Measurements from ENCODE around the gene RAB35.

The RAB35 gene

DNA sequence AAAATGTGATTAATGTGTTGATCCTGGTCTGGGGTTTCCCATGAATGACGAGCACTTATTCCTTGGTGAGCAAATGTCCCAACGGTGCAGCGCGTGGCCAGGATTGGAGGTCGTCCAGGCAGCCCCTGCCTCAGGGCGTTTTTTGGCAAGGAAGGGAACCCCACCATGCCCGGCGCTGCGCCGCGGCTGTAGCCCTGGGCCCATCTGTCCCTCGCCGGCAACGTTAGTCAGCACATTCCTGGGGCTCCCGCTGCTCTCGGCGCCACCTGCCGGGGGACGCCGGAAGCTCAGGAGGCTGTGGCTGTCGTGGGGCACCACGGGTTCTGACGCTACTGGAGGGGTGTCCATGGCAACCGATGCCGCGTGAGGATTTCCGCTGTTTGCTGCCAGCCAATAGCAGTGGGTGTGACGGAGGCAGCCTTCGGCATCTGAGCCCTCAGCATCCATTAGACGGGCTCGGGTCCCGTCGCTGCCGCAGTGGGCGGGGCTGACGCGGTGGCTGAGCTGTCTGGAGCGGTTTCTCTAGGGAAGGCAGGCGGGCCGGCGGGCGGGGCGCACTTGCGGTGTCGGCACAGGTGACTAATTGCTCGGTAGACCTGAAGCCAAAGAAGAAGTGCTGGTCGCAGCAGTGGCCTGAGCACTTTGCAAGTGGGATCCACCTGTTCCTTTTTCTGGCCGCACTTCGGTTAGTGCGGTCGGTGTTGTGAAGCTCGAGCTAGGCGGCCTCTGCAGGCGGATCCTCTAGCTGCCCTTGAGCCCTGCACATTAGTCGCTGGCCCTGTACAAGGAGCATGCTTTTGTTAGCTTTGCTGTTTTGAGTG lies 29.5 kb downstream of the RAB35 start:
- peak; percentile 99 to 100 for DNase-seq (ENCODE audit: low read depth in 2 of 2)

DNA sequence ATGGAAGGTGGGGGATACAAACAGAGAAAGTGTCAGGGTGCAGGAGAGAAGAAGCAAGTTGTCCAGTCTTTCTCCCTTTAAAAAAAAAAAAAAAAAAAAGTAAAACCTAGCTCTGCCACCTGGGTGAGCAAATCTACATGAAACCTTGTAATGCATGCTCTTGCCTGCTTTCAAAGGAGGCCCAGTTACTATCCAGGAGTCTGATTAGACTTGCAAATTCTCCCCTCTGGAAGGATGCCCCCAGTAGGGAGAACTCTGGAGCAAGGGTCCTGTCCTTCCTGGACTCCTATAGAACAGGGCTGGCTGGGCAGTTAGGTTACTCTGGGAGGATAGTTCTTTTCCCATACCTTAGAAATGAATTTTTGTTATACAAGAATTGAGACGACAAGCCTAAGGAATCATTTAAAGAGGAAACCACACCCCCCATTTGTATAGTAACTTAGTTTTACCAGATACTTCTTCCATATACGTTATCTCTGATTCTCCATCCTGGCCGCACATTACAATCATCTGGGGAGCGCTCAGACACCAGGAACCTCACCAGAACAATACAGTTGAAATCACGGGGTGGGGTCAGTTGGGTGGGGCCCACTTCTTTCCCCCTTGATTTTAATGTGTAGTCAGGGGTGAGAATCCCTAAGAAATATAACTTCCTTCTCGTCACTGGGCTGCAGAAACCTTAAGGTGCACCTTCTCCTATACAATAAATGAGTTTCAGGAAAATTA lies 30.5 kb downstream of the RAB35 start:
- no peak for DNase-seq (ENCODE audit: low read depth in 2 of 2)

DNA sequence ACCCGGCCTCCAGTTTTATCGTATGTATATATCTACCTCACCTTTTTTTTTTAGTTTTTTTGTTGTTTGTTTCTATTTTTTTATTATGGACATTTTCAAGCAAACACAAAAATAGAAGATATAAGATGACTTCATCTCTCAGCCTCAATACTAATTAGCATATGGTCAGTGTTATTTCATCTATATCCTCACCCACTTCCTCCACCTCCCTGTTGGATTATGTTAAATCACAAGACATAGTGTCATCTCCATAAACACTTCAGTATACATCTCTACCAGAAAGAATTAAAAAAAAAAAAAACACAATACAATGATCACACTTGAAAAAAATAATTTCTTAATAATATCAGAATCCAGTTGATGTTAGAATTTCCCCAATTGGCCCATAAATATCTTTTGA lies 34.9 kb downstream of the RAB35 start:
- no peak for DNase-seq (ENCODE audit: low read depth in 2 of 2)

DNA sequence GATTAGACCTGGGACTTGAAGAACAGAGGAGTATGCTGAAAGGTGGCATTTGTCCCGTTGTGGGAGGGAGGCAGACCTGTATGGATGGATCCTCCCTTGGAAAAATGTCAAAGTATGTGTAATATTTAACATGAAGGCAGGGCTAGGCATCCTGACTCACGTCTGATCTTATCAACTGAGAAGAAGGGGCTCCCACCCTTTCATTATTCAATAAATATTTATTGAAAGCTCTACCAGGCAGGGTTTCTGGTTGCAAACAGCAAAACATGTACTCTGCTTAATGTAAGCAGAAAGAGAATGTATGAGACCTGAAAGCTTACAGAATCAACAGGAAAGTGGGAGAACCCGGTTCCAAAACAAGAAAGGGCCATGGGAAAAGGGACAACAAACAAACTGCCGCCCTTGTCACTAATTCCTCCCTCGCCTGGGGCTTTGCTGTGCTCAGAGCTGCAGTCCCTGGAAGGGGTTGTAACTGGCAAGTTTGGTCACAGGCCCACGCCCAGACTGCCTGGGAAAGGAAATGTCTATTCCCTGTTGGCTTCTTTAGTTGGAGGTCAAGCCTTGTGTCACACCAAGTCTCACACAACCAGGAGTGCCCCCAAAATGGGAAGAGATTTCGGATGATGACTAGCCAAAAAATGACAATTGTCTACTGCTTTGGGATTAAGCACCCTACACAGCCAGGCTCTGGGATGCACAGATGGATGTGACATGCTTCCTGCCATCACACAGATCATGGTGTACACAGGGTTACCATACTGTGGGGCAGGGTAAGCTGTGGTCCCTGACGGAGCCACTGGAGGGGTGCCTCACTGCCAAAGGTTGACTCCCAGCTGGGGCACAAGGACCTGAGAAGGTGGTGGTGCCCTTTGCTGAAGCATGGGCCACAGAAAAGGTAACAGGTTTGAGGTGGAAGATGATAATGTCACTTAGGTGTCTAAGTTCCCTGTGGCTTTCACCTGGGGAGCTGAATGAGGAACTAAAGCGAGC lies 36.8 kb downstream of the RAB35 start:
- no peak for DNase-seq (ENCODE audit: low read depth in 2 of 2)

DNA sequence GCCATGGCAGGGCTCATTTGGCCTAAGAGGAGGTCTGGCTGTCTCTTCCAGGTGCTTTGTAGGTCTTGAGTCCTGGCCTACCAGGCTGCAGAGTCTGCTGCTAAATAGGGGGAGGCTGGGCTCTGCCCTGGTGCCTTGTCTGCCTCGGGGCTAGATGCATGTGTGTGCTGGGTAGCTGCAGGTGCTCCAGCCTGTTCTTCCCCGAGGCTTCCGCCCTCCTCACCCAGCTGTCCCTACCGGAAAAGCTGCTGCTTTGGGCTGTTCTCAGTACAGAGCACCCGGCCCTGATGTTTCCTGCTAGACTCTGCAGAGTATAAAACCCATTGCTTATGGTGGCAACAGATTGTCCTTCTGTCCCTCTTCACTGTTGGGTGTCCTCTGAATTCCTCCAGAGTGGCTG lies 37.7 kb downstream of the RAB35 start:
- DNase-seq (ENCODE audit: low read depth in 2 of 2) = no peak

DNA sequence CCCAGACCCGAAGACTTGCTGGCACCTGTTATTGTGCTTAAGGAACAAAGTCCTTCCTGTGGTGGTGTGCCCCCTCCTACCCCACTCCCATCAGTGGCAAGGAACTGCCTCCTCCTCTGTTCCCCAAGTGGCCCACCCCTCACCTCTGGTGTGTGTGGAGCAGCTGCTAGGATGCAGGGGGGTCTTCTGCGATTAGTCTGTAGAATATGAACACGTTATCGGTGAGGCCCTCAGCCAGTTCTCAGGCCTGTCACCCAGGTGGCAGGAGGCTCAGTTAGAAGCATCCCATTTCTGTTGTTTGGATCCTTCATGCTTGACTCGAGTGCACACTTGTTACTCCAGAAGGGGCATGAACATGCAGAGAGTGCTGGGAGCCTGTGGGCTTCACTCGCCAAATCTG lies 39.3 kb downstream of the RAB35 start:
- no peak for DNase-seq (ENCODE audit: low read depth in 2 of 2)

DNA sequence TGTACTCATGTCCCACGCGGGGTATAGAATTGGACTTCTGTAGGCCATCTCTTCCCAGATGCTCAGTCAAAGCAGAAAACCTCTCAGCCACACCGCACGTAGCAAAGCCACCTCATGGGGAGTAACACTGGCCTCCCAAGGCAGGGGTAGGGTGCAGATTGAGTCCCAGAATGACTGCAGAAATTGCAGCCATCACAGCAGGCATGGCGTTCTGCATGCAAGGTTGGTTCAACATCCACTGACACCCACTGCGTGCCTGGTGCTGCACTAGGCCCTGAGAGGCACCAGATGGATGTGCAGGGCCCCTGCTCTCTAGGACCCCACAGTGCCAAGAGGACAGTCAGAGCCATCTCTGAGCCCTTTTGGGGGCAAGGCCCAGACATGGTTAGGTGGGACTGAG lies 39.9 kb downstream of the RAB35 start:
- DNase-seq (ENCODE audit: low read depth in 2 of 2) = no peak

DNA sequence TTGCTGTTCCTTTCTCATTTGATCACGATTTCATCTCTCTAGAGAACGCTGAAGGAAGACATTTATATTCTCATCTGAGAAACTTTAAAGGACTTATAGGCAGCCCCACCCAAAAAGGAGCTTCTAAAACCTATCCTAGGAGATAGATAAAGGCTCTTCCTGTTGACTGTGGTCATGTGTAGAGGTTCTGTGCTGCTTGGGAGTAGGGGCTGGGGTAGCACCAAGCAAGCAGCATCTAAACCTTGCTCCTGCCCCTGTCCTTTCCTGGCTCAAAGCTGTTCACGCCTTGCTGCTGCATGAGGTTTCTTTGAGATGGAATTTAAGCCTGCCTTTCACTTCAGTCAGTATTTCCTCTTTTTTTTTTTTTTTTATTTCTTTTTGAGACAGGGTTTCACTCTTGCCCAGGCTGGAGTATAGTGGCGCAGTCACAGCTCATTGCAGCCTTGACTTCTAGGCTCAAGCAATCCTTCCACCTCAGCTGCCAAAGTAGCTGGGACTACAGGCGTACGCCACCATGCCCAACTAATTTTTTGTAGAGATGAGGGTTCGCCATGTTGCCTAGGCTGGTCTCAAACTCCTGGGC lies 41.4 kb downstream of the RAB35 start:
- no peak for DNase-seq (ENCODE audit: low read depth in 2 of 2)

DNA sequence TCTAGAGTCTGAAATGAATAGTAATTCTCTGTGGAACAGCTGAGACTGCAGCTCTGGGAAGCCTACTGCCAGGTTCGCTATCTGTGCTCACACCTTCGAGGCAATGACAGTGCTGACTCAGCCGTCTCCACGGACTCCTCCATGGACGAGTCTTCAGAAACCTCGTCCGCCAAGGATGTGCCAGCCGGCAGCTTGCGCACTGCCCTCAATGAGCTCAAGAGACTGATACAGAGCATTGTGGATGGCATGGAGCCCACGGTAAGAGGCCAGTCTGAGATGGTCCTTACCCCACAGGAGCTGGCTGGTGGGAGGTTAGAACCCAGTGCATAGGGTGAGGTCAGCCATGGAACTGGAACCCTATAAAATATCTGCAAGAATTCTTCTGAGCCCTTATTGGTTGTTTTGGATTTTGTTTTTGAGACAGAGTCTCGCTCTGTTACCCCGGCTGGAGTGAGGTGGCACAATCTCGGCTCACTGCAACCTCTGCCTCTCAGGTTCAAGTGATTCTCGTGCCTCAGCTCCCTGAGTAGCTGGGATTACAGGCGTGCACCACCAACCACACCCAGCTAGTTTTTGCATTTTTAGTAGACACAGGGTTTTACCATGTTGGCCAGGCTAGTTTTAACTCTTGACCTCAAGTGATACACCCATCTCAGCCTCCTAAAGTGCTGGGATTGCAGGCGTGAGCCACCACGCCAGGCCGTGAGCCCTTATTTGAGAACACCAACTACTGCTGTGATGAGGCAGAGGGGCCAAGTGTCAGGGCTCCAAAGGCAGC lies 43.9 kb downstream of the RAB35 start:
- DNase-seq (ENCODE audit: low read depth in 2 of 2) = no peak

DNA sequence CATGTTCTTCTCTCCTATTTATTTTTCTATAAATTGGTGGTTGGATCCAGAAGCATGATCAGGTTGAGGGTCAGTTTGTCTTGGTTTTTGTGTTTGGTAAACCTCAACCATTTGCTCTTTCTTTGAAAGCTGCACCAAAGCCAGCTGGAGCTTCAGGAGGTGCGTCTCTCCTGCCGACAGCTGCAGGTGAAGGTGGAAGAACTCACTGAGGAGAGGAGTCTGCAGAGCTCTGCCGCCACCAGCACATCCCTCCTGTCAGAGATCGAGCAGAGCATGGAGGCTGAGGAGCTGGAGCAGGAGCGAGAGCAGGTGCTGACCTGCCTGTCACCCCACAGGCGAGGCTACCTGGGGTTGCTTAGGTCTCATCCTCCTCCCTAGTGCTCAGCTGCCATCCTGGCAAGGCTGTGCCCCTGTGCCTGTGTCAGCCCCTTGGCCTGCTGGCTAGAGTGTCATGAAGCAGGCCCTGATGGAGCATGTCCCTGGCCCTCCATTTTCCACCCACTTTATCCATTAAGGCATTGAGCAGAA lies 45.0 kb downstream of the RAB35 start:
- DNase-seq (ENCODE audit: low read depth in 2 of 2) = no peak

DNA sequence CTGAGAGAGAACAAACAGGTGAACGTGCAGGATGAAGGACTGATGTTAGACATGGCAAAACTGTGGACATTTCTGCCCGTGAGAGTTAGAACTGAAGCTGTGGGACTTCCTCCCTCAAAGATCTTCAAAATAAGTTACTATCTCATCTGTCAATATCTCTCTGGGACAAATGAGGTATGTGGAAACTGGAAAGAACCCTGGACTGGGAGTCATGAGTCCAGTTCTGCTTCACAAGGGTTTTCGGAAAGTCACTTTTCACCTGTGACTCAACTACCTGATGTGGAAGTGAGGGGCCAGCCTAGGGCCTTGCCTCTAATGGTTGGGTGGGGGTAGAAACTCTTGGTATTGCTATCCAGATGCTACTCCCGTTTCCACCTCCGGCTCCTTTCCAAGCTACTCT lies 47.3 kb downstream of the RAB35 start:
- no peak for DNase-seq (ENCODE audit: low read depth in 2 of 2)

DNA sequence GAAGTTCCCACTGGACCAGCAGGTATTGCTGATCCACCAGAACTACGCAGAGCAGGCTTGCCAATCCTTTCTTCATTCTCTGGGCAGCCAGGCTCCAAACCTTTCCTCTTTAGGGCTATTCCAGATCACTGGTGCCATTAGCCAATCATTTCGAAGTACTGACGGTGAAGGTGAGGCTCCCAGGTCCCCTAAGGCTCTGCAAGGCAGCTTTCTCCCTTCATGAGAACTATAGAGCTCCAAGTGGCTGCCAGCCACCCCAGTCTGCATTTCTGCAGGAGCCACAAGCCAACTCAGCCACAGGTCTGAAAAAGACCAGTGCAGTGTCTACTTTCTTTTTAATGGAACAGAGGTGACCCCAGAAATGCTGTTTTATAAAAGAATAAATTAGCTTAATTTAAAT lies 48.7 kb downstream of the RAB35 start:
- no peak for DNase-seq (ENCODE audit: low read depth in 2 of 2)

DNA sequence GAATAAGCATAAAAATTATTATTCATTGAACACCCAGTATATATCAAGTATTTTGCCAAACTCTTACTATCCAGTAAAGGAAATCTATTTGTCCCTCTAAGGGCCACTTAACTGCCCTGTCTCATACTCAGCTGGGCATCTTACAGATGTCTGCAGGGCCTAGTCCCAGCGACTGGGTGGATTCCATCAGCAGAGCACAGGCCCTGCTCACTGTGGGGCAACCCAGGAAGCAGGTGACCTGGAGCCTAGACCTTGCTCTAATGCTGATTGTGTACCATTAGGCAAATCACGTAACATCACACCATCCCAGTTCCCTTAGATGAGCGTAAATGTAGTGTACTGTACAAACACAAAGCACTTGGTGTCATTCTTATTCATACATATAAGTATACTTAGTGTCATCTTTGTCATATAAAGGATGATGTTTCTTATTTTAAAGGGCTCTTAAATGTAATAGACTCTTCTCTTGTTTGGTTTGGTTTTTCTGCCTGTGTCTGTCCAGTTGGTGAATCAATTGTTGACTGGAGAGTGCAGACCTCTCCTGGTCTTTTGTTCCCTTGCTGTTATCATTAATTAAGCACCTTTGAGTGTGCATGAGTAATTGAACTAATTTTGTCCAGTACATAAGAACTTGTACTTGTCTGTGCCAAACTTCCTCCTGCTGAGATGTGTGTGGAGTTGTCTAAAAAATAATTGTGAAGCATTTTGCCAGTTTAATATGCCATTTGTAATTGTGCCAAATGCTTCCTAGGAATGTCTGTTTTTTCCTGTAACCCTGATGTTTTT lies 49.3 kb downstream of the RAB35 start:
- no peak for DNase-seq (ENCODE audit: low read depth in 2 of 2)

DNA sequence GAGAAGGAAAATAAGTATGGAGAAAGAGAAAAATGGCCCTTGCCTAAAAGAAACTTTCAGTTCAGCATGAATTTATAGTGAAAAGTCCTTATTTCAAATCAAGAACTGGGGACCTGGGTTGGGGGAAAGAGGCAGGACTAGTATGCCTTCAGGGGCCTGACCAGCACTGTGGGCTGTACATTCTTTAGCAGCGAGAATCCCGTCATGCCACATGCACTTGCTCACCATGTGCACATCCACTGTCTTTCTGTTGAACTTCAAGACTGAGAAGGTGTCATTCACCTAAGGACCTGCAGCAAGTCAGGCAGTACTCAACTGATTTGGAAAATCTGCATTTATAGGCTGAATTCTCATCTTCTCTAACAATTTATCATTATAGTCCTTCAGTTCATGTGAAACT lies 50.2 kb downstream of the RAB35 start:
- no peak for DNase-seq (ENCODE audit: low read depth in 2 of 2)

DNA sequence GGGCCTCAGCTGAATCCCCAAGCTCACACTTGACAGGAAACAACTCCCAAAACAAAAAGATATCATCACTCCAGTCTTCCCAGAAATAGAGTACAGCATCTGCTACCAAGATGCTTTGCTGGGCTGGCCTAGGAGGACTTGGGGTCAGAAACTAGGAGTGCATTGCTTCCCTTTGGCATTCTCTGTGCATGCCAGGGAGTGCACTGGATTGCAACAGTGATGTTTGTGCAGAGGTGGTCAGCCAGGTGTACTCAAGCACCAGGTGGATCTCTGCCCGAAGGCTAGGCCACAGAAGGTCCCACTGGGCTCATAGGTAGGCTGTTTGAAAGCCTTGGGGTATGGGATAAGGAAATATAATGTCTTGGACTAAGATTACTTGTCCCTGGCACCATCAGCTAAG lies 51.1 kb downstream of the RAB35 start:
- DNase-seq (ENCODE audit: low read depth in 2 of 2) = no peak

DNA sequence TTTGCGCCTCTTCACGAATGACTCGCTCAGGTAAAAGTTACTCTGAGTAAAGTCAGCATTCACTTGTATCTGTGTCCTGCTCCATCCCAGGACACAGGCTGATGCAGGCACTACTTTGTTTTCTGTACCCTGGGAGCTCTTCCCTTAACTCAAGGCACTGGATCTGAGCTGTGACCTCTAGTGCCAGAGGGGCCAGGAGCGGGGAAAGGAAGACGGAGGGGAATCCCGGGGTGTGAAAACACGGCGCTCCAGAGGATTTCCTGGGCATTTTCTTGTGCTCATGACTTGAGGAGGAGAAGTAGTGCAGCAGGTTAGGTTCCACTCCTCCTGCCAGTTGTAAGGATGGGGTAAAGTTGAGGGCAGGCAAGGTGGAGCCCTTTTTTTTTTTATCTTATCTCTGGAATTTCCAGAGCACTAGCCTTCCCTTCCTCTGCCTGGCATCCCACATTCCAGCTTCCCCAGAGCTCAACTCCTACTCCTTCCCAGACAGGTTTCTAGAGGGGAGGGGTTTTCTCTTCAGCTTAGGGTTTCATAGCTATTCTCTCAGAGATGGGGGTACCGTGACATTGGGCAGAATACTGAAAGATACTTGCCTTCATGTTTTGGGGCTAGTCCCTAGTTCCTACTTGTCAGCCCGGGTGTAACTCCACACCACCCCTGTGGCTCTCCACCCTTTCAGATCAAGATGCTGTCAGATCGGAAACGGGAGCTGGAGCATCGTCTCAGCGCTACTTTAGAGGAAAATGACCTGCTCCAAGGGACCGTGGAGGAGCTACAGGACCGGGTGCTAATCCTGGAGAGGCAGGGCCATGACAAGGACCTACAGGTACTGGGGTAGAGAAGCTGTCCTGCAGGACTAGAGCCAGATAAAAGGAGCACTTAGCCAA lies 52.3 kb downstream of the RAB35 start:
- DNase-seq (ENCODE audit: low read depth in 2 of 2) = no peak

DNA sequence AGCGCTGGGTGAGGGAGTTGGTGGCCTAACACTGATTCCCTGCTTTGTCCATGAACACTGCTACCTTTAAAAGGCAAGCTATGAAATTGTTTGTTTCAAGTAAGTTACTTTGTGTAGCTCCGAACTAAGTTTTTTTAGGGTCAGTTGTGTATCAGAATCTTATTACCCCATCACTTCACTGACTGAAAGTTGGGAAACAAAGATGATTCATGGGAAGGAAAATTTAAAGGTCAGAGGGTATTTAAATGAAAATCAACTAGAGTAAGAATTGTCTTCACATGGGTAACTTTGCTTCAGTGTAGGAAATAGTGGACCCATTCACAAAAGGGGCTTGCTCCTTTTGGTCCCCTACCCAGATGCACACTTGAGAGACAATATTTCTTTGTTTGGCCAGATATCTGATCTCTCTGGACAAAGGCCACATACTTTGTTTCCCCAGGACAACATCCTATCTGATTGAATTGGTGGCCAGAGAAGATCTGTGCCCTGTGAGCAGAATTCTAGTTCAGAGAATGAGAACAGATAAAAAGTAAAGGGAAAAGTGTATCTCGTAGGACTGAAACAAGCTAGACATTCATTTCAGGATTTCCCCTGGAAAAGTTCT lies 53.5 kb downstream of the RAB35 start:
- no peak for DNase-seq (ENCODE audit: low read depth in 2 of 2)

DNA sequence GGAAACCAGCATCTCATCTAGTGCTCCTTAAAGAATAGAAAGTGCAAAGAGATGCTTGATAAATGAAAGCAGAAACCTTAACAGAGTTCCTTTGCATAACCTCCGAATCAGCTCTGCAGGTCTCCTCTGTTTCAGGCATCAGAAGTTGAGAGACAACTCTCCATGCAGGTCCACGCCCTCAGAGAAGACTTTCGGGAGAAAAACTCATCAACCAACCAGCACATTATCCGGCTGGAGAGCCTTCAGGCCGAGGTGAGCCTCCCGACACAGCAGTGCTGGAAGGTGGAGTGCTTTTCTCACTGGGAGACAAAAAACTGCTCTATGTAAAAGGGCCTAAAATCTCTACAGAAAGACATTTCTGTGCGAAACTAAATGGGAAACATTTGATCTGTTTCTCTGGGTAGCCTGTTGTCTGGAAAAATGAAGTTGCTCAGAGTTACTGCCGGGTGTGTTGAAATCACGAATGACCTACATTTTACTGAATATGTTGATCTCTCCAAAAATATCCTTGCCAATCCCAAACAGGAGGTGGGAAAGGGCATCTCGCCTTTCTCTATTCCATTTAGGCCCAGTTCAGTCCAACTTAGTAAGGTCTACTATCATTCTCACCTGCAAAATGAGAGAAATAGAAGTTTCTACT lies 54.9 kb downstream of the RAB35 start:
- DNase-seq (ENCODE audit: low read depth in 2 of 2) = no peak
